SU-DHL-6 (cell line): ENCODE results near the gene NAV3.

Experiments
- EZH2phosphoT487 ChIP-seq: fragments of 200-600 bp; sonication (generic), shearing (Covaris generic); conservative IDR thresholded peaks from 2 replicates; pipeline ENCODE4 v1.6.1; 2018; ENCODE audit warnings: mild to moderate bottlenecking, antibody characterized with exemption, low read length, moderate library complexity, mixed read lengths
- TF ChIP-seq, protein P1 (sequence below): fragments of 200-600 bp; sonication (generic); IDR thresholded peaks from one replicate; pipeline ENCODE4 v1.5.1; 2017; ENCODE audit warnings: antibody characterized with exemption, mild to moderate bottlenecking, low read length, moderate library complexity; ENCODE audit not compliant: insufficient read depth, poor library complexity, severe bottlenecking

DNA sequence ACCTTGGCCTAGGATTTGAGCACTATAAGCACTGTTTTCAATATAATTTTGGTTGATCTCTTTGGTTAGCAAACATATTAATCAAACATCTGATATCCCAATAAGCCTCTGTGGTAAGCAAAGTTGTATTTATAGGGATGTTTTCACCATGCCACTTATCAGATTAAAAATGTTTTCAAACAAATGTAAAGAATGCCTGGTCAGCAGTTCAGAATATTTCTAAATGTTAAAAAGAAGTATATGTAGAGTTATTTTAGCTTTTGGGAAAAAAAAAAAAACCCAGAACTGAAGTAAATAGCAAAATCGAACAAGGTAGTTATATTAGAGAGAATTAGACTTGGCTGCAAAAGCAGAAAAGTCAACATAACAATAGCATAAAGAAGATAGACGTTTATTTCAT is 3.9 kb downstream of the NAV3 start:
- TF ChIP-seq, protein P1, sequence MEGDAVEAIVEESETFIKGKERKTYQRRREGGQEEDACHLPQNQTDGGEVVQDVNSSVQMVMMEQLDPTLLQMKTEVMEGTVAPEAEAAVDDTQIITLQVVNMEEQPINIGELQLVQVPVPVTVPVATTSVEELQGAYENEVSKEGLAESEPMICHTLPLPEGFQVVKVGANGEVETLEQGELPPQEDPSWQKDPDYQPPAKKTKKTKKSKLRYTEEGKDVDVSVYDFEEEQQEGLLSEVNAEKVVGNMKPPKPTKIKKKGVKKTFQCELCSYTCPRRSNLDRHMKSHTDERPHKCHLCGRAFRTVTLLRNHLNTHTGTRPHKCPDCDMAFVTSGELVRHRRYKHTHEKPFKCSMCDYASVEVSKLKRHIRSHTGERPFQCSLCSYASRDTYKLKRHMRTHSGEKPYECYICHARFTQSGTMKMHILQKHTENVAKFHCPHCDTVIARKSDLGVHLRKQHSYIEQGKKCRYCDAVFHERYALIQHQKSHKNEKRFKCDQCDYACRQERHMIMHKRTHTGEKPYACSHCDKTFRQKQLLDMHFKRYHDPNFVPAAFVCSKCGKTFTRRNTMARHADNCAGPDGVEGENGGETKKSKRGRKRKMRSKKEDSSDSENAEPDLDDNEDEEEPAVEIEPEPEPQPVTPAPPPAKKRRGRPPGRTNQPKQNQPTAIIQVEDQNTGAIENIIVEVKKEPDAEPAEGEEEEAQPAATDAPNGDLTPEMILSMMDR, result no peak
- TF ChIP-seq EZH2phosphoT487, result no peak
